Skeletal muscle satellite cell (primary cell): Measurements from ENCODE around the gene ZBTB37.

Source experiments
- small RNA-seq: library from RNA; depleted of rRNA; stranded (forward); fragments of <200 nt; gene quantifications from one replicate; pipeline ENCODE3, GENCODE V24; 2012

ZBTB37 gene

Small RNA genes within 50 kb of the gene (small RNA-seq; reads per million reads assigned to genes)
- gene RNA5SP67, result 0.28 reads per million
